Activated CD4-positive, alpha-beta T cell treated with anti-CD3 and anti-CD28 coated beads, Interleukin-2, Interleukin-4, amounts not matched to agents 100 ng/mL and 50 ng/mL, durations not matched to agents 16 hours and 8 hours (primary cell): ENCODE results near the gene CDR2L.
"Not testable (repeated sequence)": the region's sequence is repeated elsewhere in the genome, so short reads cannot be mapped to it uniquely, and the experiment has no call there.

Experiments
- DNase-seq: peaks from one replicate; pipeline ENCODE4 v3.0.0-alpha.2; 2020; ENCODE audit warnings: low spot score

Gene CDR2L

GRCh38 chr17:75011401-75012095, 24.1 kb downstream of the CDR2L start:
- no peak for DNase-seq

GRCh38 chr17:75012096-75012345, 24.6 kb downstream of the CDR2L start:
- DNase-seq = no peak

GRCh38 chr17:75012346-75013091, 25.1 kb downstream of the CDR2L start, which contains the start of gene MRPL58:
Gene MRPL58 (plus strand): TSS chr17:75012670. CDS start chr17:75012687, 17 bp downstream.
- DNase-seq = peak; percentile 86

GRCh38 chr17:75013092-75013559, 25.7 kb downstream of the CDR2L start:
- DNase-seq = no peak

- no peak for DNase-seq
Measured at GRCh38 chr17:75019146-75019545, 31.7 kb downstream of the CDR2L start.

- no peak for DNase-seq
Measured at GRCh38 chr17:75019710-75020109, 32.3 kb downstream of the CDR2L start.

GRCh38 chr17:75020331-75021110, 33.1 kb downstream of the CDR2L start:
- DNase-seq = no peak

- DNase-seq = no peak
Measured at GRCh38 chr17:75024686-75025397, 37.4 kb downstream of the CDR2L start.

GRCh38 chr17:75025398-75025734, 37.9 kb downstream of the CDR2L start:
- DNase-seq = not testable (repeated sequence)

GRCh38 chr17:75026650-75027049, 39.2 kb downstream of the CDR2L start:
- not testable (repeated sequence) for DNase-seq

GRCh38 chr17:75030161-75030560, 42.7 kb downstream of the CDR2L start:
- DNase-seq = no peak

- peak; percentile 44 for DNase-seq
Measured at GRCh38 chr17:75031972-75032719, 44.7 kb downstream of the CDR2L start.

GRCh38 chr17:75032720-75033280, 45.4 kb downstream of the CDR2L start:
- DNase-seq = no peak

- DNase-seq = peak; percentile 96
Measured at GRCh38 chr17:75033346-75034235, 46.2 kb downstream of the CDR2L start.

- DNase-seq = peak; percentile 97
Measured at GRCh38 chr17:75034236-75034908, 46.9 kb downstream of the CDR2L start.

GRCh38 chr17:75036643-75037268, 49.3 kb downstream of the CDR2L start:
- DNase-seq = peak; percentile 68

- no peak for DNase-seq
Measured at GRCh38 chr17:75039238-75039637, 51.8 kb downstream of the CDR2L start.

- no peak for DNase-seq
Measured at GRCh38 chr17:75041656-75042280, 54.3 kb downstream of the CDR2L start.

- DNase-seq = not testable (repeated sequence)
Measured at GRCh38 chr17:75043789-75044188, 56.4 kb downstream of the CDR2L start.
